GM19025 (cell line): ENCODE measurements around the gene MGAT5B.

Experiments
- ATAC-seq: cut with Tn5 transposase; IDR thresholded peaks from one replicate; pipeline ENCODE4 v1.9.1; 2021; ENCODE audit warnings: mild to moderate bottlenecking, low read depth, moderate library complexity; ENCODE audit not compliant: unreplicated experiment

The MGAT5B gene

DNA sequence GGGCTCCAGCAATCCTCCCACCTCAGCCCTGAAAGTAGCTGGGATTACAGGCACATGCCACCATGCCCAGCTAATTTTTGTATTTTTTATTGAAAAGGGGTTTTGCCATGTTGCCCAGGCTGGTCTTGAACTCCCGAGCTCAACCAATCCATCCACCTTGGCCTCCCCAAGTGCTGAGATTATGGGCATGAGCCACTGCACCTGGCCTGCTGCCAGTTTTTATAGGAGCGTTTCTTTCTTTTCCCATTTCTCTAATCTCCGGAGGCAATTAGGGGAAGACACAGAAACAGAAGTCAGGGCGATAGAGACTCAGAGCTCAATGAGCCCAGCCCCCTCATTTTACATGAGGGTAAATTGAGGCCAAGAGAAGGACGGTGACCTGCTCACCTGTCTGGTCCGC, 10.4 kb downstream of the MGAT5B start:
- ATAC-seq: no peak

DNA sequence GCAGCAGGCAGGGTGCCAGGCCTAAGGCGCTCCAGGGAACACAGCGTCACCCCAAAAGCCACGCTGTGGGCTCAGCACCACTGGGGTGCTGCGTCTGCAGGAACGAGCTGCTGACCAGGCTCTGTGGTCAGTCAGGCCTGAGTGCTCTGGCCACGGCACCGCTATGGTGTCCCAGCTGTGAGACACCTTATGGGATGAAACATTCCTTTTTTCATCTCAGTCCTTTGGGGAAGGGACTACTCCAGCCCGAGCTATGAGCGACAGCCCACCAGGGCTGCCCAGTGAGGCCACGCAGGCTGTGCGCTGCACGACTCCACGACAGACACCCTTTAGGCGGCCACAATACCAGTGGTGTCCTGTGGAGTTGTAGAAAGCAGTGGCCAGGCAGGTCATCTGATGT, 11.1 kb downstream of the MGAT5B start:
- no peak for ATAC-seq

DNA sequence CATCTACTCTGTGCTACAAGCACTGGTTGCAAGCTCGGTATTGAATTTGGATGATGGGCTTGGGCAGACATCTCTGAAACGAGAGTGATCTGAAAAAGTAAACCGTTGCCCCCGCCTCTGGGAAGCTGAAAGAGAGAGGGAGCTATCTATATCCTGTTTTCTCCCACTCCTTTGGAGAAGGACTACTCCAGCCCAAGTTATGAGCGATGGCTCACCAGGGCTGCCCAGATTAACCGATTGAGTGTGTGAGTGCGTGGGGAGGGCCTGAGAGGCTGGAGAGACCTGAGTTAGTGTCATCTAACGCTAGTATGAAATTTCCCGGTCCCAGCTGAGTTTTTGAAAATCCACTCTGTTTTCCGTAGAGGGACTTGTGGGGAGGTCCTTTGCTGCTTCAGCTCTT, 11.5 kb downstream of the MGAT5B start:
- no peak for ATAC-seq

DNA sequence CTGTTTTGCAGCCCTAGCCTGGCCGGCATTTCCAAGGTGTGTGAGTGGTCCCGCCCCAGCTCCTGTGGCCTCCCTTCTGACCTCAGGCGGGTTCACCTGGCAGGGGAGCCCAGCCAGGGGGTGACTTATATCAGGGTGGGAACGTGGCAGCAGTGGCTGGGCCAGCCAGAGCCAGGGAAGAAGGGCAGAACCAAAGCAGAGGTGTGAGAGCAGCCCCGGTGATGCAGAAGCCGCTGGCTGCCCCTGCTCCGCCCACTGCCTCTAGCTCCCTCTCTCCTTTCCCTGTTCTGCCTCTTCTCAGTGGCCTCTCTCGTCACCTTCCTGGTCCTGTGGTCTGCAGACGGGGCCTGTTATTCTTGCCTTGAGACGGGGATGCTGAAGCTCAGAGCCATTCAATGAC, 12.1 kb downstream of the MGAT5B start:
- ATAC-seq: no peak

DNA sequence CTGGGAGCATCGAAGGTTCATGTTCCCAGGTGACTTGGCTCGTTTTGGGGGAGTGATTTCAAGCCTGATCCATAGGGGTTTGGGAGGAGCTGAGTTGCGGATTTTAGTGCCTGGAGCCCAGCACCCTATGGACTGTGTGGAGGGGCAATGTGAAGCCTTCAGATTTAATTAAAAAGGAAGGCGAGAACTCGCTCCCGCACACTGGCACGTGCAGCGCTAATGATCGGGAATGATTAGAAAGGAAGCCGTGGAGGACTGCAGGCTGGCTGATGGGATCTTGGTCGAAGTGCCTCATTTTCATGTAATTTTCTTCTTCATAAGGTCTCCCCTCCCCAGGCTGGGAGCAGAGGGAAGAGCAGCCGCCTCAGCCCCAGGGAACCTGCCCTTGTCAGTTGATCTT, 12.8 kb downstream of the MGAT5B start:
- no peak for ATAC-seq

DNA sequence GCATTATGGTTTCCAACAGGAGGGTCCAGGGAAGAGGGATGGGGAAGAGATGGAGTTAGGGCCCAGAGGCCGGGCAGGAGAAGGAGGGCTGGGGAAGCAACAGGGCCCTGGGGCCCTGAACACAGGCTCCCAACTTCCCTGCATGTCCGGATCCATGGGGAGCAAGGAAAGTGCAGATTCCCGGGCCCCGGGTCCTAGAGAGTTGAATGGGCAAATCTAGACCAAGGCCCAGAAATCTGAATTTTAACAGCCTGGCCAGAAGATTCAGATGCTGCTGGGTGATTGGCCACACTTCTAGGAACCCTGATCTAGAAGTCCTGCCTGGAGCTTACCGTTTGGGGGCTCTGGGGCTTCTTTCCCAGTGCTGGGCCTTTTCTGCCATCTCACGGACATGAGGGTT, 13.2 kb downstream of the MGAT5B start:
- ATAC-seq: no peak

DNA sequence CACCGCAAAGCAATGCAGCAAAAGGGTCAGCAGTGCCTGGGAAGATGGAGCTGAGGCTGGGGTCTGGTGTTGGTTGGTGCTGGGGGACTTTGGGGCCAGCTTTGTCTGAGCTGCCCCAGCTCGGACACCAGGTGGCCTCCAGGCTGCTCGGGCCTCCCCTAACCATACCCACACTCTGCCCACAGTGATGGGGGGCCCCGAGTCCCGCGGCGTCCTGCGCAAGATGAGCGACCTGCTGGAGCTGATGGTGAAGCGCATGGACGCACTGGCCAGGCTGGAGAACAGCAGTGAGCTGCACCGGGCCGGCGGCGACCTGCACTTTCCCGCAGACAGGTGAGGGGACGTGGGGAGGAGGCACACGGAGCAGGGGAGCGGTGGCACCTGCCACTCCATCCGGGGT, 13.8 kb downstream of the MGAT5B start:
- no peak for ATAC-seq

DNA sequence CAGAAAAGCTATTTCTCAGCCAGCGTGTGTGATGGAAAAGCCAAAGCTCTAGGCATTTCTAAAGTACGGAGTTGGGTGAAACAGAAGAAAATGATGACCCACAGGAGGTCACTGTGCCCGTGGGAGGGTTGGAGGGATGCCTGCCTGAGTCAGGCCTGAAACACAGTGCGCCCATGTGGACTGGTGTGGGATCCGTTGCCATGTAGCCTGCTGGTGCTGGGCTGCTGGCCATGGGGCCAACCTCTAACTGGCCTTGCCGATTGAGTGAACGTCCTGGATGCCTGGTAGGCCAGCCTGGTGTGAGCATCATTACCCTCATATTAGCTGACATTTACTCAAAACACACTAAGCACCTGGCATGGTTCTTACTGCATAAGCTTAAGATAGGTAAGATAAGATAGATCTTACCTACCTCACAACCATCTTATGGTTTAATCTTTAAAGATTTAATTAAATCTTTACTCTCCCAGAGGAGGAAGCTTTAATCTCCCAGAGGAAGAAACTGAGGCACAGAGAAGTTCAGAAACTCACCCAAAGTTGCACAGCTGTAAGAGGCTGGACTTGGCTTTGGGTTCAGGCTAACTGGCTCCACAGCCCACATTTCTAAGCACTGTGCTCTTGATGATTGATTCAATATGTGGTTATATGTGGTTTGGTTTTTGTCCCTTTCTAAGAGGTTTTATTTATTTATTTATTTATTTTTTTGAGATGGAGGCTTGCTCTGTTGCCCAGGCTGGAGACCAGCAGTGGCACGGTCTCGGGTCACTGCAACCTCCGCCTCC, 15.7 kb downstream of the MGAT5B start:
- no peak for ATAC-seq

DNA sequence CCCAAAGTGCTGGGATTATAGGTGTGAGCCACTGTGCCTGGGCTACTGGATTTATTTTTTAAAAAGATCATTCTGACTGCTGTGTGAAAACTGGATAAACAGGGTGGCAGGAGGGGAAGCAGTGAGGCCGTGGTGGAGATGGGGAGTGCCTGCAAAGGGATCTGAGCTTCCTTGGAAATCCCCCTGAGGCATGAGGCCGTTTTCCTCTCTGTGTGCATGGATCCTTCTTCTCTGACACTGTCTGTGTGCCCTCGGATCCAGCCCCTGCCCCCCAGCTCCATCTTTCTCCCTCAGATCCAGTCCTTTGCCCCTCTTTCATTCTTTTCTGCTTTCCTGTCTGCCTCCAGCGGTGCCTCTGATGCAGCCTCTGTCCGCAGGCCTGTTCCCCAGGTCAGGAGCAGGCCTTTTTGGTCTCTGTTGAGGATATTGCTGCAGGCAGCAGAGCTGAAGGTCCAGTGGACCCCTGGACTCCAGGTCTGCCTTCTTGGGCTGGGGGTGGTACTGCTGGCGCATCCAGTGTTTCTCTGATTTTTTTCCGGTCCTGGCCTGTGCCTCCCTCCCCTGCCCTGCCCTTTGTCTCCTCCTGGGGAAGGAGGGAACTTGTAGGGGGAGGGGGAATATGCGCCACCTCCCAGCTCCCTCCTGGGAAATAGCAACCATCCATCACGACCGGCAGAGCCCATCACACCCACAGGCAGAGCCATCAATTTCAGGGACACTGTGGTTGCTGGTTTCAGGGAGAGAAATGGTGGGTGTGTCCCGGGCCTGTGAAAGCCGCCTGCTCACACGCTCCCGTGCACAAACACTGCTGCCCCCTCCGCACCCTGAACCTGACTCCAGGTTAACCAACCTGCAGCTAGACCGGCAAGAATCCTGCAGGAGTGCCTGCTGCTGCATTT, 17.0 kb downstream of the MGAT5B start:
- no peak for ATAC-seq

DNA sequence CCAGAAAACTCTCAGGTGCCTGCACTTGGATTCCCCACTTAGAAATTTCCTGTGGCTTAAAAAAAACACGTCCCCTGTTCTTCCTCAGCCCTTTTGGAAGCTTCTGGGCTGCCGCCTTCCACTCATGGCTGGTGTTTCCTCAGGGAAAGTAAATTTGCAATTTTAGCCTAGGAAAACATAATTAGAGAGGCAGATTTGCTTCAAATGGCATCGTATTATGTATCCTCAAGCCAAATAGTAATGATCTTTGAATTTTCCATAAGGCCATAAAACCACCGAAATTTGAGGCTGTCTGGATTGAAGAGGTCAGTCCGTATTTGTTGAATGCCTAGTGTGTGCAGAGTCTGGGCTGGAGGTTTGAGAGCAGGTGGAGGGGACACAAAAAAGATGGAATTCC, 17.7 kb downstream of the MGAT5B start:
- ATAC-seq: no peak

DNA sequence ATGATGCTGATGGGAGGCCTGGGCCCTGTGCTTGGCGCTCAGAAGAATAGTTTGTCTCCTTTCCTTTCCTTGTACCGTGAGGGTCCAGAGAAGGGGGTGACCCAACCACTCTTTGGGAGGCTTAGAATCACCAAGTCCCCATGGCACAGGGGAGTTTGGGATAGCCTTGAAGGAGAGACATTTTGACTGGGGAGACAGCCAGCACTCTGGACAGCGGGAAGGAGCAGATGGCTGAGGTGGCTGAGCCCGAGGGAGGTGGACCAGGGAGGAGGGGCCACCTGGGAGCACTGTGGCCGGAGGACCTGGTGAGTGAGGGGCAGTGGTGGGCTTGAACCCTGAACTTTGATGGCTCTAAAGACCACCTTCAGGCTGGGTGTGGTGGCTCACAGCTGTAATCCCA, 18.2 kb downstream of the MGAT5B start:
- ATAC-seq: no peak

DNA sequence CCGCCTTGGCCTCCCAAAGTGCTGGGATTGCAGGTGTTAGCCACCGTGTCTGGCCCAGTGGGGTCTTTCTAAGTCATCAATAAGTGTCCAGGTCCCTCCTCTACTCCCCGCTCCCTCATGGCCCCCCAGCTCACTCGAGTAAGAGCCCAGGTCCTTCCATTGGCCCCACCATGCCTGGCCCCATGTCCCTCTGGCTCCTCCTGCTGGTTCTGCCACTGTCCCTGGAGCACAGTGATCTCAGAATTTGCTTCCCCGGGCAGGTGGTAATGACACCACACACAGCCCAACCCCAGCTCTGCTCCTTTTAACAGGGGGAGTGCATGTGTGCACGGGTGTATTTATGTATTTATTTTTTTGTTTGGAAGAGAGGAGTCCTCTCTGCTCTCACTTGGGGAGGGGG, 19.6 kb downstream of the MGAT5B start:
- no peak for ATAC-seq

DNA sequence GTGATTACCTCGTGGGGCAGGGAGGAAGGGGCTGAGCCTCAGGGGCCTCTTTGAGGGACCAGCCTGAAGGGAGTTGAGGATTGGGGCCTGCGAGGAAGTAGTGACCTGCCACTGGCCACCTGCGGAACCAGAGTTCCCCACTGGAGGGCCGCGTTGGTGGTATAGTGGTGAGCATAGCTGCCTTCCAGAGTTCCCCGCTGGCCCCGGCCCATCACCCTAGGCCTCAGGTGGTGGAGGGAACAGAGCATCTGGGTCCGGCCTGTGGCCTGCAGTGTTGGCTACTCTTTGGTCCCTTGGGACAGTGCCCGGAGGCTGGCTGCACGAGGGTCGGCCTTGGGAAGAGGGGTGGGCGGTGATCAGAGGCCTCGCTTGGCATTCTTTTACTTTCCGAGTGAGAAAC, 20.5 kb downstream of the MGAT5B start:
- no peak for ATAC-seq

DNA sequence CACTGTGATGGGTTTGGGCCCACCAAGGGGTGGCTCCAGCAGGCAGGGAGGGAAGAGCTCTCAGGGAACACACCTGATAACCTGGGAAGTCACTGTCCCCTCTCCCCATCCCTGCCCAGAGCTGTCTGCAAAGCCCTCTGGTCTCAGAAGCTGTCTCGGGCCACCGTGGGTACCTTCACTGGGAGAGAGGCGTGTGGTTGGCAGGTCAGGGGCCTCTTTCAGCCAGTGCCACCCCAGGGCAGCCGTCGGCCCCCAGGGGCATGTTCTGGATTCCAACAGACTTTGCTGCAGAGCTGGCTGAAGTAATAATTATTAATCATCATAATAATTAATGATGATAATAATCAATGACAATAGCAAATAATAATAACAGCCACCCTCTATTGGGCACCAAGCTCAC, 21.1 kb downstream of the MGAT5B start:
- ATAC-seq: no peak

DNA sequence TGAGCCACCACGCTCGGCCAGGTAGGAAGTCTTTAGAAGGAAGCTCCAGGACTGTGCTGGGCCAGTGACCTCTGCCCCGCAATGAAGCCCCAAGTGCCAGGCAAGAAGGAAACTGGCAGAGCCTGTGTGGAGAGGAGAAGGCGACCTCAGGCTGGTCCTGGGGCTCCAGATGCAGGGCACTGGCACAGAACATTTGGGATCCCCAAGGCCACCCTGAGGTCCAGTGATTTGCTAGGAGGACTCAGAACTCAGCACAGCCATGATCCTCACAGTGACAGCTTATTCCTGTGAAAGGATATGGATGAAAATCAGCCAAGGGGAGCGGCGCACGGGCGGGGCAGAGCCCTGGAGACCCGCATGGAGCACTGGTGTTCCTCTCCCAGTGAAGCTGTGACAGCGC, 24.1 kb downstream of the MGAT5B start:
- no peak for ATAC-seq

DNA sequence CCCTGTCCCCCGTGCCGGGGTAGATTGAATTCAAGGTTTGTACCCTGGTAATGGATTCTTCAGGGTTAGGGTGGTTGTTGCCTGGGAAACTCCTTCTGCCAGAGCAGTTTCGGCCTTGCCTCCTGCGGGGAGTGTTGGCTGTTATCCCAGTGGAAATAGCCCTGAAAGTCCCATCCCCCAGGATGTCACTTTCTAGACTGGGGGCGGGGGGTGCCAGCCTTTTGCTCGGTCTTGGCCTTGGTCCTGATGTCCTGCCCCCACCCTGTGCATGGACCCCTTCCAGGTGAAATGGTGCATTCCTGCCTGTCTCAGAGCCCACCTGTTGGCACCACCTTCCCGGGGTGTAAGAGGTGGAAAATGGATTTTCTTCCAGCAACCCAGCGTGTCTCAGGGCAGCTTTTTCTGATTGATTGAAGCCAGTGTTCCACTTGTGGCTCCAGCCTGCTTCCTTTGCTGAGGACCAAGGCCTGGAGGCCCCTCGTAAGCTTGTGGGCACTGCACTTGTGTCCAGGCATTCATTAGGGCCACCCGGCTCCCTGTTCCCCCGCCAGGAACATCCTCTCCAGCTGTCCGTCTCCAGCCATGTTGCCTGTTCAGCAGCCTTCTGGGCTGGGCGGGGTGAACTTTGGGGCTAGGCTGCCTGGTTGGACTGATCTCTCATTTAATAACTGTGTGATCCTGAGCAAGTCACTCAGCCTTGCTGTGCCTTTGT, 25.6 kb downstream of the MGAT5B start:
- no peak for ATAC-seq

DNA sequence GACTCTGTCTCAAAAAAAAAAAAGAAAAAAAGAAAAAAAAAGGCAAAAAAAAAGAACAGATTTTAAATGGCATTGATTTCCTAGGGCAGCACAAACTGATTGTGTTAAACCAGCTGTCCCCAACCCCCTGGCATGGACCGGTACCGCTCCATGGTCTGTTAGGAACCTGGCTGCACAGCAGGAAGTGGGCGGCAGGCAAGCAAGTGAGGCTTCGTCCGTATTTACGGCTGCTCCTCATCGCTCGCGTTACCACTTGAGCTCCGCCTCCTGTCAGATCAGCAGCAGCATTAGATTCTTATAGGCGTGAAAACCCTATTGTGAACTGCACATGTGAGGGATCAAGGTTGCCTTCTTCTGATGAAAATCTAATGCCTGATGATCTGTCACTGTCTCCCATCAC, 26.6 kb downstream of the MGAT5B start:
- ATAC-seq: no peak

DNA sequence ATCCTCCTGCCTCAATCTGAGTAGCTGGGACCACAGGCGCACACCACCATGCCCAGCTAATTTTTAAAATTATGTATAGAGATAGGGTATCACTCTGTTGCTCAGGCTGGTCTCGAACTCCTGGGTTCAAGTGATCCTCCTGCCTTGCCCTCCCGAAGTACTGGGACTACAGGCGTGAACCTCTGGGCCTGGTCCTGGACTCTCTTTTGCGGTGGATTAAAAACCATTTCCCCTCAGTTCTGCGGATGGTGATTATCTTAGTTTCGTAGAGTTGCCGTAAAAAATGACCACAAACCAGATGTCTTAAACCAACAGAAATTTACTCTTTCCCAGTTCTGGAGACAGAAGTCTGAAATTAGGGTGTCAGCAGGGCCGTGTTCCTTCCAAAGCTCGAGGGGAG, 28.8 kb downstream of the MGAT5B start:
- no peak for ATAC-seq

DNA sequence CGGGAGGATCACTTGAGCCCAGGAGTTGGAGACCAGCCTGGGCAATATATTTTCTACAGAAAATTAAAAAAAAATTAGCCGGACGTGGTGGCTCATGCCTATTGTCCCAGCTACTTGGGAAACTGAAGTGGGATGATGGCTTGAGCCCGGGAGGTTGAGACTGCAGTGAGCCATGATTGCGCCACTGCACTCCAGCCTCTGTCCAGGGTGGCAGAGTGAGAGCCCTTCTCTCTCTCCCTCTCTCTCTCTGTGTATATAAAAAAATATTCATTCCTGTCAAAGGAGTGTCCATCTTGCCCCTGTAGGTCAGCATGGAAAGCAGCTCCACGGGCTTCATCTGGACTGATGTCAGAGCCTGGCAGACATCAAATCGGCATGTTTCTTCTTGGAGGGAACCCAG, 31.2 kb downstream of the MGAT5B start:
- no peak for ATAC-seq

DNA sequence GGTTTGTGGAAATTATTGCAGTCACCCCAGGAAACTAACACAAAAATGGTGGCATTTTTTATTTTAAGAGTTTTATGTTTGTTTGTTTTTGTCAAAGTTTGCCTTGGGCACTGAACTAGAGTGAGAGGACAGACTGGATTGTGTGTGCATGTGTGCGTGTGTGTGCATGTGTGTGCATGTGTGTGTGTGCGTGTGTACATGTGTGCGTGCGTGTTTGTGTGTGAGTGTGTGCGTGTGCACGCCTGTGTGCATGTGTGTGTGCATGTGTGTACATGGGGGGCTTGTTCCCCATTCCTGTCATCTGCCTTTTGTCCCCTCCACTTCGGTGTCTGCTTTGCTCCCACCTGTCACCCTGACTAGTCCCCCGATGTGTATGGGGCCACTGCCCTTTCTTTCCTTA, 32.5 kb downstream of the MGAT5B start:
- no peak for ATAC-seq

DNA sequence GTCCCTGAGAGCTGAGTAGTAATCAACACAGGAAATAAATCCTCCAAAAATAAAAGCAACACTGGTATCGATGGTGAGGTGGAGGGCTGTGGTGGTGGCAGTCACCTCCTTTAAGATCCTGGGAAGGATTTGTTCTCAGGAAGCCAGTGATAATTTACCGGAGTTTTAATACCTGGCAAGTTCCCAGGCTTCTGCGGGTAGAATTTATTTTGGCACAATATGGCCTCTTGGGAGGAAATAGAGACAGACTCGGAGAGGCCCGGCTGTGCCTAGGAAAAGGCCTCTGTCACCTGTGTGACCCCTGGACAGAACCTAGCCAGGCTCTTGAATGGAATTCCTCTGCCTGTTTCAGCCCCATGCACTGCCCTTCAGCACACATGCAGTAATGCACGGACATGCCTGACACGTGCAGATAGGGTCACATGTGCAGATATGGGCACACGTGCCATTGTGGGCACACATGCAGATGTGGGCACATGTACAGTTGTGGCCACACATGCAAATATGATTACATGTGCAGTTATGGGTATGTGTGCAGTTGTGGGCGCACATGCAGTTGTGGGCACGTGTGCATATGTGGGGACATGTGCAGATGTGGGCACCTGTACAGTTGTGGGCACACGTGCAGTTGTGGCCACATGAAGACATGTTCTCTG, 33.5 kb downstream of the MGAT5B start:
- ATAC-seq: no peak
